Gastroesophageal sphincter (tissue), 4 donors: ENCODE measurements around the gene XPO6. TPM values are rescaled to one million over a fixed set of nuclear protein-coding genes. Genes with fewer than 3 reads are reported as not detected.
"Not testable (repeated sequence)": the region's sequence is repeated elsewhere in the genome, so short reads cannot be mapped to it uniquely, and the experiment has no call there.

Experiments used
- ATAC-seq: fragments of 150-250 bp; one replicate; pipeline ENCODE4 v1.9.1; 2016; ENCODE audit warnings: mild to moderate bottlenecking, moderate library complexity
- H3K27ac ChIP-seq, 4 donors: fragments of 200-600 bp; sonication (generic) in 3 of 4; 1 replicate in 3 of 4; 2 replicates in 1 of 4; pipeline ENCODE4 v1.5.1; 2016 to 2019
- H3K27me3 ChIP-seq: fragments of 200-600 bp; sonication (generic); one replicate; pipeline ENCODE4 v1.5.1; 2019
- H3K36me3 ChIP-seq, 2 donors: fragments of 200-600 bp; sonication (generic); one replicate each; pipeline ENCODE4 v1.5.1; 2019; ENCODE audit warnings: control low read depth in 1 of 2
- H3K4me1 ChIP-seq, 3 donors: fragments of 200-600 bp; sonication (generic); 1 replicate in 2 of 3; 2 replicates in 1 of 3; pipeline ENCODE4 v1.5.1; 2016 to 2019; ENCODE audit warnings: control low read depth in 2 of 3
- H3K4me3 ChIP-seq, 2 donors: fragments of 200-600 bp; sonication (generic); one replicate each; pipeline ENCODE4 v1.5.1; 2019; ENCODE audit warnings: mild to moderate bottlenecking in 1 of 2, moderate library complexity in 1 of 2
- H3K9me3 ChIP-seq, 3 donors: fragments of 200-600 bp; sonication (generic); one replicate each; pipeline ENCODE4 v1.5.1; 2017 to 2019; ENCODE audit warnings: control low read depth in 2 of 3
- EP300 ChIP-seq: sonication (generic); formaldehyde crosslinking; IDR thresholded peaks from one replicate; pipeline ENCODE4 v1.6.1; 2017; ENCODE audit warnings: antibody characterized with exemption, mild to moderate bottlenecking
- POLR2A ChIP-seq, 2 donors: fragments of 450-650 bp; IDR thresholded peaks; one replicate each; pipeline ENCODE4 v1.6.1; 2017; ENCODE audit warnings: antibody characterized with exemption in 2 of 2, mild to moderate bottlenecking in 2 of 2, moderate library complexity in 1 of 2
- POLR2AphosphoS5 ChIP-seq: sonication (generic); formaldehyde crosslinking; IDR thresholded peaks from one replicate; pipeline ENCODE4 v1.6.1; 2017; ENCODE audit warnings: antibody characterized with exemption
- WGBS, 2 donors: methylation state at CpG; one replicate each; pipeline ENCODE4 v1.1.5; 2018; ENCODE audit warnings: low coverage in 1 of 2; 5-methylcytosine and 5-hydroxymethylcytosine counted together
- total RNA-seq, 4 donors: library from RNA; depleted of rRNA; stranded (reverse); fragments of >200 nt; gene quantifications; one replicate each; pipeline ENCODE4 v1.1.0, GENCODE V29; 2016
- TF ChIP-seq, protein P1 (sequence below), 4 experiments: fragments of 200-600 bp in 2 of 4; fragments of 450-650 bp in 2 of 4; sonication (generic) in 1 of 4; IDR thresholded peaks; one replicate each; pipeline ENCODE4 v1.5.1; 2017 to 2019; ENCODE audit warnings: antibody characterized with exemption in 4 of 4, mild to moderate bottlenecking in 2 of 4, moderate library complexity in 2 of 4

XPO6 gene
- total RNA-seq, 4 donors from 2014 or later, result 35.3 to 80.2 (median 66.8) TPM

DNA sequence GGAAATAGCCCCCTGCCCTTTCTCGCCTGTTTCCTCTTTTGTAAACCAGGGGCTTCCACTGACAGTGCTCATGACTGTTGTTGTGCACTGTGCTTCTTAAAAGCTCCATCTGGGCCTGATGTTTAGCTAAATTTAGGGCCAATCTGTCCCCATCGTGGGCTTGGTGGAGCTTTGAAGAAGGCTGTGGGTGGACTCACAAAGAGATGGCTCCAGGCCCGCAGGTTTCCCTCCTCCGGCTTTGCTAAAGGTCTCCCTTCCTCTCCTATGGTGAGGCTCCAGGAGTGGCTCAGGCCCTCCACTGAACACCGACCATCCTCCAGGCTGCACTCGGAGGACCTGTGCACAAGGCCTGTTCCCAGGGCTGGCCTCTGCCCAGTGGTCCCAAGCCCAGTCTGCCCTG, 30.2 kb upstream of the XPO6 start:
- H3K4me1 ChIP-seq, result no peaks in the 10 kb centered on the region
- ATAC-seq, result no peak

GRCh38 chr16:28237754-28238357, 26.1 kb upstream of the XPO6 start:
- WGBS, 2 donors, result 100% methylated on average over 1 to 3 of the region's 3 CpGs
- TF ChIP-seq POLR2AphosphoS5 (no peak), EP300 (no peak), POLR2A (IDR thresholded peaks at IDR 0.05) (no peak)
- TF ChIP-seq, protein P1, sequence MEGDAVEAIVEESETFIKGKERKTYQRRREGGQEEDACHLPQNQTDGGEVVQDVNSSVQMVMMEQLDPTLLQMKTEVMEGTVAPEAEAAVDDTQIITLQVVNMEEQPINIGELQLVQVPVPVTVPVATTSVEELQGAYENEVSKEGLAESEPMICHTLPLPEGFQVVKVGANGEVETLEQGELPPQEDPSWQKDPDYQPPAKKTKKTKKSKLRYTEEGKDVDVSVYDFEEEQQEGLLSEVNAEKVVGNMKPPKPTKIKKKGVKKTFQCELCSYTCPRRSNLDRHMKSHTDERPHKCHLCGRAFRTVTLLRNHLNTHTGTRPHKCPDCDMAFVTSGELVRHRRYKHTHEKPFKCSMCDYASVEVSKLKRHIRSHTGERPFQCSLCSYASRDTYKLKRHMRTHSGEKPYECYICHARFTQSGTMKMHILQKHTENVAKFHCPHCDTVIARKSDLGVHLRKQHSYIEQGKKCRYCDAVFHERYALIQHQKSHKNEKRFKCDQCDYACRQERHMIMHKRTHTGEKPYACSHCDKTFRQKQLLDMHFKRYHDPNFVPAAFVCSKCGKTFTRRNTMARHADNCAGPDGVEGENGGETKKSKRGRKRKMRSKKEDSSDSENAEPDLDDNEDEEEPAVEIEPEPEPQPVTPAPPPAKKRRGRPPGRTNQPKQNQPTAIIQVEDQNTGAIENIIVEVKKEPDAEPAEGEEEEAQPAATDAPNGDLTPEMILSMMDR (IDR thresholded peaks at IDR 0.05), result no peak
- Histone ChIP-seq H3K4me3 (no peak overlapping the region), H3K9me3 (peaks cover 0 to 13% (median 0%) of the 10 kb centered on the region in 3 donors), H3K4me1 (no peaks in the 10 kb centered on the region), H3K27me3 (no peaks in the 10 kb centered on the region), H3K27ac (no peak overlapping the region), H3K36me3 (no peaks in the 10 kb centered on the region)
- ATAC-seq, result no peak

More for the DNA sequence above, 30.2 kb upstream of the XPO6 start:
- no peak for TF ChIP-seq POLR2A (IDR thresholded peaks at IDR 0.05)
- TF ChIP-seq, protein P1 (IDR thresholded peaks at IDR 0.05), result no peak
- no peak for TF ChIP-seq EP300
- no peak for TF ChIP-seq POLR2AphosphoS5
- Histone ChIP-seq H3K27me3 (no peaks in the 10 kb centered on the region), H3K27ac (no peak overlapping the region), H3K9me3 (peaks cover 0 to 13% (median 0%) of the 10 kb centered on the region in 3 donors), H3K4me3 (no peak overlapping the region), H3K36me3 (no peaks in the 10 kb centered on the region)
- no CpG with 5 or more reads among the region's 6 CpGs for WGBS, 2 donors

DNA sequence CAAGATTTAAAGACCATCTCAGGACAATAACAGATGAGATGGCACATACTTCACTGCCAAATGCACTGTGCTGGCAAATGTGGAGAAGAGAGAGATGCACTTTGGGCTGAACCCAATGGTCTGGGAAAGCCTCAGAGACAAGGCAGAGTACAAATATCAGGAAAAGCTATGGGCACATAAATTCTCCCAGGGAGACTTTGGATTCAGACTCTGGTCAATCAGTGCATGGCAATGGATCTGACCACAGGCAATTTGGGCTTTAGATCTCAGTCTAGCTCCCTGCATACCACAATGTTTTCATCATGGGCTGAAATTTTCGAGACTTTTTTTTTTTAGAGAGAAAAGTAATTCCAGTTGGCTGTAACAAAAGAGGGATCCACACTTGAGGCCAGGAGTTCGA, 20.0 kb upstream of the XPO6 start:
- H3K4me1 ChIP-seq, result no peaks in the 10 kb centered on the region
- 71% methylated on average over 2 of the region's 2 CpGs; no CpG with 5 or more reads in 1 of the 2 donors for WGBS, 2 donors
- no peaks in the 10 kb centered on the region for H3K27me3 ChIP-seq
- no peak overlapping the region for H3K27ac ChIP-seq
- no peak overlapping the region for H3K4me3 ChIP-seq
- TF ChIP-seq, protein P1 (IDR thresholded peaks at IDR 0.05), result no peak
- TF ChIP-seq EP300 (no peak), POLR2A (IDR thresholded peaks at IDR 0.05) (no peak), POLR2AphosphoS5 (no peak)
- ATAC-seq, result no peak
- H3K36me3 ChIP-seq, result no peaks in the 10 kb centered on the region
- H3K9me3 ChIP-seq, result no peaks in the 10 kb centered on the region

DNA sequence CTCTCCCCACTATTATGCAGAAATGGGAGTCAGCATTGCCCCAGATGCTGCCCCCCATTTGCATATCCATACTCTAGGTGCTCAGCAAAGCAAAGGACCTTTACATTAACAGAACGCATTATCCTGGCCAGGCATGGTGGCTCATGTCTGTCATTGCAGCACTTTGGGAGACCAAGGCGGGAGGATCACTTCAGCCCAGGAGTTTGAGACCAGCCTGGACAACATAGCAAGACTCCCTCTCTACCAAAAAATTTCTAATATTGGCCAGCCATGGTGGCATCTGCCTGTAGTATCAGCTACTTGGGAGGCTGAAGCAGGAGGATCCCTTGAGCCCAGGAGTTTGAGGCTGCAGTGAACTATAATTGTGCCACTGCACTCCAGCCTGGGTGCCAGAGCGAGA, 12.1 kb upstream of the XPO6 start:
- WGBS, 2 donors, result 86 to 100% methylated on average over 1 to 2 of the region's 3 CpGs
- H3K9me3 ChIP-seq, H3K27me3 ChIP-seq, H3K4me3 ChIP-seq, H3K36me3 ChIP-seq, ATAC-seq, H3K27ac ChIP-seq, H3K4me1 ChIP-seq: not testable (repeated sequence)

DNA sequence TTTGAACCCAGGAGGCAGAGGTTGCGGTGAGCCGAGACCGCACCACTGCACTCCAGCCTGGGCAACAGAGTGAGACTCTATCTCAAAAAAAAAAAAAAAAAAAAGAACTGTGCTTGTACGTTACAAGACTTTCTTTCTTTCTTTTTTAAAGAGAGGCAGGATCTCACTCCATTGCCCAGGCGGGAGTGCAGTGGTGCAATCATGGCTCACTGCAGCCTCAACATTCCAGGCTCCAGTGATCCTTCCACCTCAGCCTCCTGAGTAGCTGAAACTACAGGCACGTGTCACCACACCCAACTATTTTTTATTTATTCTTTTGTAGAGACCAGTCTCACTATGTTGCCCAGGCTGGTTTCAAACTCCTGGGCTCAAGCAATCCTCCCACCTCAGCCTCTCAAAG, 8.0 kb upstream of the XPO6 start:
- not testable (repeated sequence) for H3K4me3 ChIP-seq, H3K36me3 ChIP-seq, H3K27me3 ChIP-seq, H3K4me1 ChIP-seq, ATAC-seq, H3K9me3 ChIP-seq, H3K27ac ChIP-seq
- 77 to 88% methylated on average over 6 of the region's 6 CpGs for WGBS, 2 donors

DNA sequence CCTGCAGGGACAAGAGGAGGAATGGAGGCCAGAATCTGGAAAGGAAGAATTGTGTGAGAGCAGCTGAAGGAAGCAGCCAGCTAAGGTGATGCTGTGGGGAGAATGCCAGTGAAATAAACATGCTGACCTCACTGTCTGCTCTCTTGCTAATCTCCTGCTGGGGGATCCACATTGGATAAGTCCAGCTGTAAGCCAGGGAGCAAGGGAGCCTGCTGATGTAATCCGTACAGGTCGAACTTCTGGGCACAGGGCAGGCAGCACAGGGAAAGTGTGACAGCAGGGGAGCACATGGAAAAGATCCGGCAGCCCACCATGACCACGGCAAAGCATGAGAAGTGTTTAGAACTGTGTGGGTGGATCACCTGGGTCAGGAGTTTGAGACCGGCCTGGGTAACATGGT, 7.5 kb upstream of the XPO6 start:
- ATAC-seq, result no peak
- H3K27ac ChIP-seq, result no peak overlapping the region
- H3K4me3 ChIP-seq, result no peak overlapping the region
- H3K27me3 ChIP-seq, result no peaks in the 10 kb centered on the region
- H3K9me3 ChIP-seq, result no peaks in the 10 kb centered on the region
- no peaks in the 10 kb centered on the region for H3K4me1 ChIP-seq
- TF ChIP-seq, protein P1 (IDR thresholded peaks at IDR 0.05), result no peak
- no peak for TF ChIP-seq EP300
- TF ChIP-seq POLR2A (IDR thresholded peaks at IDR 0.05), result no peak
- no peak for TF ChIP-seq POLR2AphosphoS5
- no peaks in the 10 kb centered on the region for H3K36me3 ChIP-seq
- 64 to 95% methylated on average over 4 to 5 of the region's 5 CpGs for WGBS, 2 donors
